ENCODE data around the gene PRDX3. TPM values are rescaled to one million over a fixed set of nuclear protein-coding genes. Genes with fewer than 3 reads are reported as not detected.

PRDX3 gene
- polyA plus RNA-seq, 1 experiment = 280 TPM

- Histone ChIP-seq H3K27me3 (ENCODE audit: control insufficient read depth, insufficient read depth, low read length) (no peaks in the 10 kb centered on the region), H3K36me3 (ENCODE audit: control insufficient read depth, insufficient read depth, low read length) (peaks cover 6% of the 10 kb centered on the region), H3K4me3 (ENCODE audit: low read depth, low read length) (no peak overlapping the region)
- ChIA-PET CTCF (no interaction called here), POLR2A (no interaction called here)
- DNase-seq (ENCODE audit: low read depth) = no peak
- no peak for TF ChIP-seq CTCF (IDR thresholded peaks at IDR 0.05; ENCODE audit: insufficient read depth, low read depth, low read length)
Measured at GRCh38 chr10:119118231-119118630, 60.4 kb downstream of the PRDX3 start.

Small RNA genes within 50 kb of the gene (small RNA-seq; reads per million reads assigned to genes)
- not detected for gene RN7SL749P (ENCODE audit: insufficient read length, low read depth, low replicate concordance)

Other genes with a start within 250 kb of the PRDX3 start
- 0.29 and 0.39 TPM in 2 replicates for gene NANOS1, start 149.1 kb downstream of the PRDX3 start, polyA plus RNA-seq (2011; rRNA removed)
- gene EIF3A, start 98.0 kb downstream of the PRDX3 start, polyA plus RNA-seq (2011; rRNA removed) = 17.5 and 36.1 TPM in 2 replicates
- 86.8 and 96.4 TPM in 2 replicates for gene DENND10, start 74.7 kb downstream of the PRDX3 start, polyA plus RNA-seq (2011; rRNA removed)
- gene SFXN4, start 13.1 kb downstream of the PRDX3 start, polyA plus RNA-seq (2011; rRNA removed) = 9.6 and 15.8 TPM in 2 replicates
- gene GRK5, start 28.8 kb upstream of the PRDX3 start, polyA plus RNA-seq (2011; rRNA removed) = 14.7 and 20.8 TPM in 2 replicates